HFF-Myc (cell line): Measurements from ENCODE around the gene MPP2.

Source experiments
- DNase-seq: peaks from one replicate; pipeline ENCODE4 v3.0.0-alpha.2; 2011; ENCODE audit warnings: low read depth; ENCODE audit errors: extremely low read depth
- H3K4me3 ChIP-seq: replicated peaks from 2 replicates; pipeline ENCODE4 v1.5.1; 2011; ENCODE audit warnings: low read depth, mild to moderate bottlenecking, control low read depth, low read length
- CTCF ChIP-seq: IDR thresholded peaks from 2 replicates; pipeline ENCODE4 v1.5.1; 2012; ENCODE audit warnings: mild to moderate bottlenecking, low read depth, low read length, control low read depth; ENCODE audit errors: missing control alignments

Gene MPP2

GRCh38 chr17:43829738-43830137 is 77.6 kb downstream of the MPP2 start:
- DNase-seq: no peak
- TF ChIP-seq CTCF: no peak
- no peak overlapping the region for H3K4me3 ChIP-seq

GRCh38 chr17:43827596-43827995 is 79.7 kb downstream of the MPP2 start:
- H3K4me3 ChIP-seq: no peak overlapping the region
- TF ChIP-seq CTCF: no peak
- no peak for DNase-seq

GRCh38 chr17:43826206-43826605 is 81.1 kb downstream of the MPP2 start:
- TF ChIP-seq CTCF: no peak
- no peak overlapping the region for H3K4me3 ChIP-seq
- no peak for DNase-seq

GRCh38 chr17:43825567-43825966 is 81.8 kb downstream of the MPP2 start:
- no peak overlapping the region for H3K4me3 ChIP-seq
- DNase-seq: no peak
- TF ChIP-seq CTCF: no peak
